ENCODE measurements around the gene HAAO.

Gene HAAO

GRCh38 chr2:42764901-42765300 lies 27.5 kb downstream of the HAAO start:
- Histone ChIP-seq H3K14ac (ENCODE audit: low read length) (no peak overlapping the region), H2AFZ (ENCODE audit: insufficient read depth, low read length, poor library complexity) (no peak overlapping the region), H3K23ac (ENCODE audit: low read length) (no peak overlapping the region), H3K18ac (ENCODE audit: low read length) (no peak overlapping the region), H3K36me3 (ENCODE audit: control insufficient read depth in 1 of 2, insufficient read depth in 2 of 2, low read length in 2 of 2) (no peaks in the 10 kb centered on the region), H4K8ac (ENCODE audit: low read depth, low read length) (no peak overlapping the region), H3K27ac (ENCODE audit: low read depth, low read length) (no peak overlapping the region), H3K9me3 (ENCODE audit: insufficient read depth, low read depth, low read length) (peaks cover 3% of the 10 kb centered on the region), H4K12ac (ENCODE audit: low read depth, low read length) (no peak overlapping the region), H2AK5ac (ENCODE audit: low read length) (no peak overlapping the region), H3K27me3 (ENCODE audit: insufficient read depth, low read length) (no peaks in the 10 kb centered on the region), H3K9ac (ENCODE audit: low read length) (no peak overlapping the region), H3K4me3 (ENCODE audit: low read depth, low read length) (no peak overlapping the region), H3K4me2 (ENCODE audit: low read length) (no peak overlapping the region), H3K4ac (ENCODE audit: low read depth, low read length) (no peak overlapping the region), H3K79me1 (ENCODE audit: low read length) (no peaks in the 10 kb centered on the region), H2BK120ac (ENCODE audit: insufficient read depth, low read length, poor library complexity) (no peak overlapping the region), H2BK5ac (ENCODE audit: low read depth, low read length, poor library complexity) (no peak overlapping the region), H3K79me2 (ENCODE audit: control insufficient read depth, insufficient read depth, low read length, poor library complexity) (no peaks in the 10 kb centered on the region), H4K91ac (ENCODE audit: low read depth, low read length) (no peak overlapping the region), H2BK12ac (ENCODE audit: low read length) (no peak overlapping the region), H3K4me1 (ENCODE audit: control insufficient read depth in 1 of 2, insufficient read depth in 2 of 2, low read length in 2 of 2) (no peaks in the 10 kb centered on the region)
- no CpG with 5 or more reads among the region's 2 CpGs for WGBS (ENCODE audit: extremely low coverage, insufficient coverage, insufficient read length)
- no peak for DNase-seq

- no peak for DNase-seq
- H3K9me3 ChIP-seq (ENCODE audit: insufficient read depth, low read depth, low read length): peaks cover 3% of the 10 kb centered on the region
- no peak within 1 kb of the TSS for H3K4me2 ChIP-seq (ENCODE audit: low read length)
- no peak within 1 kb of the TSS for H2BK12ac ChIP-seq (ENCODE audit: low read length)
- no peak within 1 kb of the TSS for H4K91ac ChIP-seq (ENCODE audit: low read depth, low read length)
- no peak within 1 kb of the TSS for H4K8ac ChIP-seq (ENCODE audit: low read depth, low read length)
- H3K4me3 ChIP-seq (ENCODE audit: low read depth, low read length): no peak within 1 kb of the TSS
- no CpG with 5 or more reads among the region's 5 CpGs for WGBS (ENCODE audit: extremely low coverage, insufficient coverage, insufficient read length)
- no peak within 1 kb of the TSS for H4K12ac ChIP-seq (ENCODE audit: low read depth, low read length)
- H3K14ac ChIP-seq (ENCODE audit: low read length): no peak within 1 kb of the TSS
- H3K18ac ChIP-seq (ENCODE audit: low read length): no peak within 1 kb of the TSS
- H2AK5ac ChIP-seq (ENCODE audit: low read length): no peak within 1 kb of the TSS
- H3K9ac ChIP-seq (ENCODE audit: low read length): no peak within 1 kb of the TSS
- no peak within 1 kb of the TSS for H2AFZ ChIP-seq (ENCODE audit: insufficient read depth, low read length, poor library complexity)
- H3K36me3 ChIP-seq (ENCODE audit: control insufficient read depth in 1 of 2, insufficient read depth in 2 of 2, low read length in 2 of 2): no peaks in the 10 kb centered on the region
- no peaks in the 10 kb centered on the region for H3K79me1 ChIP-seq (ENCODE audit: low read length)
- no peak within 1 kb of the TSS for H3K23ac ChIP-seq (ENCODE audit: low read length)
- no peaks in the 10 kb centered on the region for H3K79me2 ChIP-seq (ENCODE audit: control insufficient read depth, insufficient read depth, low read length, poor library complexity)
- no peak within 1 kb of the TSS for H3K27ac ChIP-seq (ENCODE audit: low read depth, low read length)
- H3K4me1 ChIP-seq (ENCODE audit: control insufficient read depth in 1 of 2, insufficient read depth in 2 of 2, low read length in 2 of 2): no peaks in the 10 kb centered on the region
- H2BK120ac ChIP-seq (ENCODE audit: insufficient read depth, low read length, poor library complexity): no peak within 1 kb of the TSS
- H3K4ac ChIP-seq (ENCODE audit: low read depth, low read length): no peak within 1 kb of the TSS
- H2BK5ac ChIP-seq (ENCODE audit: low read depth, low read length, poor library complexity): no peak within 1 kb of the TSS
- no peaks in the 10 kb centered on the region for H3K27me3 ChIP-seq (ENCODE audit: insufficient read depth, low read length)
These were observed 28.3 kb downstream of the HAAO start, which contains the start of gene OXER1 for GRCh38 chr2:42764096-42764495. TSS of gene OXER1 (minus strand) at chr2:42764135. CDS start at chr2:42764062, 73 bp downstream.

- Histone ChIP-seq H3K79me2 (ENCODE audit: control insufficient read depth, insufficient read depth, low read length, poor library complexity) (no peaks in the 10 kb centered on the region), H3K4me3 (ENCODE audit: low read depth, low read length) (no peak overlapping the region), H2BK5ac (ENCODE audit: low read depth, low read length, poor library complexity) (no peak overlapping the region), H3K79me1 (ENCODE audit: low read length) (no peaks in the 10 kb centered on the region), H3K9ac (ENCODE audit: low read length) (no peak overlapping the region), H3K18ac (ENCODE audit: low read length) (no peak overlapping the region), H3K23ac (ENCODE audit: low read length) (no peak overlapping the region), H3K4ac (ENCODE audit: low read depth, low read length) (no peak overlapping the region), H3K36me3 (ENCODE audit: control insufficient read depth in 1 of 2, insufficient read depth in 2 of 2, low read length in 2 of 2) (no peaks in the 10 kb centered on the region), H4K12ac (ENCODE audit: low read depth, low read length) (no peak overlapping the region), H3K9me3 (ENCODE audit: insufficient read depth, low read depth, low read length) (peaks cover 3% of the 10 kb centered on the region), H3K27me3 (ENCODE audit: insufficient read depth, low read length) (no peaks in the 10 kb centered on the region), H2AK5ac (ENCODE audit: low read length) (no peak overlapping the region), H2BK120ac (ENCODE audit: insufficient read depth, low read length, poor library complexity) (no peak overlapping the region), H3K4me2 (ENCODE audit: low read length) (no peak overlapping the region), H4K8ac (ENCODE audit: low read depth, low read length) (no peak overlapping the region), H2AFZ (ENCODE audit: insufficient read depth, low read length, poor library complexity) (no peak overlapping the region), H3K4me1 (ENCODE audit: control insufficient read depth in 1 of 2, insufficient read depth in 2 of 2, low read length in 2 of 2) (no peaks in the 10 kb centered on the region), H3K14ac (ENCODE audit: low read length) (no peak overlapping the region), H2BK12ac (ENCODE audit: low read length) (no peak overlapping the region), H3K27ac (ENCODE audit: low read depth, low read length) (no peak overlapping the region), H4K91ac (ENCODE audit: low read depth, low read length) (no peak overlapping the region)
- DNase-seq: no peak
- no CpG with 5 or more reads among the region's 45 CpGs for WGBS (ENCODE audit: extremely low coverage, insufficient coverage, insufficient read length)
These were observed 29.3 kb downstream of the HAAO start for GRCh38 chr2:42762823-42763804.

GRCh38 chr2:42762155-42762554 lies 30.2 kb downstream of the HAAO start:
- no peak overlapping the region for H3K4ac ChIP-seq (ENCODE audit: low read depth, low read length)
- no peaks in the 10 kb centered on the region for H3K36me3 ChIP-seq (ENCODE audit: control insufficient read depth in 1 of 2, insufficient read depth in 2 of 2, low read length in 2 of 2)
- no peak overlapping the region for H2BK5ac ChIP-seq (ENCODE audit: low read depth, low read length, poor library complexity)
- no peak overlapping the region for H2BK12ac ChIP-seq (ENCODE audit: low read length)
- no peak overlapping the region for H4K12ac ChIP-seq (ENCODE audit: low read depth, low read length)
- H3K14ac ChIP-seq (ENCODE audit: low read length): no peak overlapping the region
- H3K9me3 ChIP-seq (ENCODE audit: insufficient read depth, low read depth, low read length): peaks cover 2% of the 10 kb centered on the region
- H3K4me2 ChIP-seq (ENCODE audit: low read length): no peak overlapping the region
- H3K23ac ChIP-seq (ENCODE audit: low read length): no peak overlapping the region
- H3K79me2 ChIP-seq (ENCODE audit: control insufficient read depth, insufficient read depth, low read length, poor library complexity): no peaks in the 10 kb centered on the region
- WGBS (ENCODE audit: extremely low coverage, insufficient coverage, insufficient read length): no CpG with 5 or more reads among the region's 5 CpGs
- H3K9ac ChIP-seq (ENCODE audit: low read length): no peak overlapping the region
- H3K4me3 ChIP-seq (ENCODE audit: low read depth, low read length): no peak overlapping the region
- H3K18ac ChIP-seq (ENCODE audit: low read length): no peak overlapping the region
- no peak for DNase-seq
- no peak overlapping the region for H2AFZ ChIP-seq (ENCODE audit: insufficient read depth, low read length, poor library complexity)
- H4K8ac ChIP-seq (ENCODE audit: low read depth, low read length): no peak overlapping the region
- no peak overlapping the region for H3K27ac ChIP-seq (ENCODE audit: low read depth, low read length)
- no peaks in the 10 kb centered on the region for H3K27me3 ChIP-seq (ENCODE audit: insufficient read depth, low read length)
- peaks cover under 1 to 1% of the 10 kb centered on the region in 2 experiments for H3K4me1 ChIP-seq (ENCODE audit: control insufficient read depth in 1 of 2, insufficient read depth in 2 of 2, low read length in 2 of 2)
- no peaks in the 10 kb centered on the region for H3K79me1 ChIP-seq (ENCODE audit: low read length)
- H2AK5ac ChIP-seq (ENCODE audit: low read length): no peak overlapping the region
- no peak overlapping the region for H4K91ac ChIP-seq (ENCODE audit: low read depth, low read length)
- no peak overlapping the region for H2BK120ac ChIP-seq (ENCODE audit: insufficient read depth, low read length, poor library complexity)

Measured in trophoblast cell (in vitro differentiated cells and primary cell).